ENCODE data around the gene COL6A2. TPM values are rescaled to one million over a fixed set of nuclear protein-coding genes. Genes with fewer than 3 reads are reported as not detected.
"Not testable (repeated sequence)": the region's sequence is repeated elsewhere in the genome, so short reads cannot be mapped to it uniquely, and the experiment has no call there.

Gene COL6A2
- total RNA-seq, 2 donors from 2014 or later, result 11.9 to 14.2 TPM

GRCh38 chr21:46058431-46059145, 39.3 kb upstream of the COL6A2 start:
- Mint-ChIP-seq H3K27ac (peak overlapping the region in 1 of 2 donors; percentile 79), H3K9me3 (peaks cover 0 to 11% of the 10 kb centered on the region in 2 donors), H3K36me3 (peaks cover 4 to 11% of the 10 kb centered on the region in 2 donors)
- ATAC-seq (no peak), DNase-seq (ENCODE audit: low spot score in 2 of 2) (no peak)

- peaks cover 0 to 11% of the 10 kb centered on the region in 2 donors for H3K9me3 Mint-ChIP-seq
- peak in 1 of 2 donors; percentile 42 for DNase-seq (ENCODE audit: low spot score in 2 of 2)
- H3K36me3 Mint-ChIP-seq, result peaks cover 4 to 11% of the 10 kb centered on the region in 2 donors
- no peak for ATAC-seq
- H3K27ac Mint-ChIP-seq, result peak overlapping the region in 1 of 2 donors; percentile 79
Observed at GRCh38 chr21:46059195-46059594, 38.7 kb upstream of the COL6A2 start.

- peaks cover 0 to 11% of the 10 kb centered on the region in 2 donors for H3K9me3 Mint-ChIP-seq
- not testable (repeated sequence) for ATAC-seq
Observed at GRCh38 chr21:46059711-46060455, 38.0 kb upstream of the COL6A2 start.

GRCh38 chr21:46060596-46061061, 37.3 kb upstream of the COL6A2 start:
- H3K9me3 Mint-ChIP-seq, result peaks cover 0 to 11% of the 10 kb centered on the region in 2 donors
- peaks cover 4 to 11% of the 10 kb centered on the region in 2 donors for H3K36me3 Mint-ChIP-seq
- ATAC-seq, result peak; percentile 63 to 86
- peak in 1 of 2 donors; percentile 71 for DNase-seq (ENCODE audit: low spot score in 2 of 2)
- no peak overlapping the region for H3K27ac Mint-ChIP-seq

More at GRCh38 chr21:46059711-46060455, 38.0 kb upstream of the COL6A2 start:
- not testable (repeated sequence) for H3K27ac Mint-ChIP-seq
- DNase-seq (ENCODE audit: low spot score in 2 of 2), result peak in 1 of 2 donors; percentile 47
- peaks cover 4 to 11% of the 10 kb centered on the region in 2 donors for H3K36me3 Mint-ChIP-seq

GRCh38 chr21:46061063-46061462, 36.8 kb upstream of the COL6A2 start:
- H3K36me3 Mint-ChIP-seq, result peaks cover 4 to 11% of the 10 kb centered on the region in 2 donors
- H3K9me3 Mint-ChIP-seq, result peaks cover 0 to 11% of the 10 kb centered on the region in 2 donors
- ATAC-seq, result peak in 1 of 2 donors; percentile 37
- H3K27ac Mint-ChIP-seq, result no peak overlapping the region
- DNase-seq (ENCODE audit: low spot score in 2 of 2), result peak in 1 of 2 donors; percentile 47

- Mint-ChIP-seq H3K9me3 (peaks cover 0 to 11% of the 10 kb centered on the region in 2 donors), H3K36me3 (peaks cover 4 to 11% of the 10 kb centered on the region in 2 donors), H3K27ac (no peak overlapping the region)
- no peak for DNase-seq (ENCODE audit: low spot score in 2 of 2)
- no peak for ATAC-seq
Observed at GRCh38 chr21:46061518-46061917, 36.4 kb upstream of the COL6A2 start.

- H3K36me3 Mint-ChIP-seq, result peaks cover 4 to 11% of the 10 kb centered on the region in 2 donors
- no peak for ATAC-seq
Observed at GRCh38 chr21:46061950-46062349, 36.0 kb upstream of the COL6A2 start.

GRCh38 chr21:46062471-46063211, 35.3 kb upstream of the COL6A2 start:
- ATAC-seq, result no peak

More at GRCh38 chr21:46061950-46062349, 36.0 kb upstream of the COL6A2 start:
- H3K27ac Mint-ChIP-seq, result no peak overlapping the region
- DNase-seq (ENCODE audit: low spot score in 2 of 2), result no peak
- H3K9me3 Mint-ChIP-seq, result peaks cover 0 to 11% of the 10 kb centered on the region in 2 donors

GRCh38 chr21:46063227-46063626, 34.7 kb upstream of the COL6A2 start:
- no peak for DNase-seq (ENCODE audit: low spot score in 2 of 2)
- H3K27ac Mint-ChIP-seq, result no peak overlapping the region

More at GRCh38 chr21:46062471-46063211, 35.3 kb upstream of the COL6A2 start:
- no peak overlapping the region for H3K27ac Mint-ChIP-seq
- peaks cover 0 to 11% of the 10 kb centered on the region in 2 donors for H3K9me3 Mint-ChIP-seq
- H3K36me3 Mint-ChIP-seq, result peaks cover 4 to 11% of the 10 kb centered on the region in 2 donors
- DNase-seq (ENCODE audit: low spot score in 2 of 2), result no peak

GRCh38 chr21:46063734-46064680, 33.9 kb upstream of the COL6A2 start:
- H3K36me3 Mint-ChIP-seq, result peaks cover 0 to 11% of the 10 kb centered on the region in 2 donors
- H3K27ac Mint-ChIP-seq, result peak overlapping the region in 1 of 2 donors; percentile 36
- DNase-seq (ENCODE audit: low spot score in 2 of 2) (peak in 1 of 2 donors; percentile 34), ATAC-seq (no peak)
- H3K9me3 Mint-ChIP-seq, result peaks cover 4 to 7% of the 10 kb centered on the region in 2 donors

More at GRCh38 chr21:46063227-46063626, 34.7 kb upstream of the COL6A2 start:
- Mint-ChIP-seq H3K36me3 (peaks cover 4 to 11% of the 10 kb centered on the region in 2 donors), H3K9me3 (peaks cover 0 to 11% of the 10 kb centered on the region in 2 donors)
- no peak for ATAC-seq

GRCh38 chr21:46064870-46065214, 33.1 kb upstream of the COL6A2 start:
- ATAC-seq (peak in 1 of 2 donors; percentile 13), DNase-seq (ENCODE audit: low spot score in 2 of 2) (no peak)
- H3K36me3 Mint-ChIP-seq, result peaks cover 0 to 11% of the 10 kb centered on the region in 2 donors
- no peak overlapping the region for H3K27ac Mint-ChIP-seq
- H3K9me3 Mint-ChIP-seq, result peaks cover 0 to 11% of the 10 kb centered on the region in 2 donors

GRCh38 chr21:46065215-46065913, 32.5 kb upstream of the COL6A2 start:
- peaks cover 0 to 11% of the 10 kb centered on the region in 2 donors for H3K36me3 Mint-ChIP-seq
- DNase-seq (ENCODE audit: low spot score in 2 of 2) (no peak), ATAC-seq (peak in 1 of 2 donors; percentile 13)
- H3K9me3 Mint-ChIP-seq, result peaks cover 0 to 11% of the 10 kb centered on the region in 2 donors
- H3K27ac Mint-ChIP-seq, result peak overlapping the region in 1 of 2 donors; percentile 70

- Mint-ChIP-seq H3K27ac (peak overlapping the region in 1 of 2 donors; percentile 70), H3K36me3 (peaks cover 0 to 11% of the 10 kb centered on the region in 2 donors), H3K9me3 (peaks cover 0 to 11% of the 10 kb centered on the region in 2 donors)
- ATAC-seq (no peak), DNase-seq (ENCODE audit: low spot score in 2 of 2) (no peak)
Observed at GRCh38 chr21:46065914-46066551, 31.9 kb upstream of the COL6A2 start.

GRCh38 chr21:46066591-46067331, 31.2 kb upstream of the COL6A2 start:
- peaks cover 0 to 11% of the 10 kb centered on the region in 2 donors for H3K9me3 Mint-ChIP-seq
- no peak for DNase-seq (ENCODE audit: low spot score in 2 of 2)

More at GRCh38 chr21:46066591-46067331, 31.2 kb upstream of the COL6A2 start:
- no peak overlapping the region for H3K27ac Mint-ChIP-seq
- no peak for ATAC-seq
- peaks cover 0 to 7% of the 10 kb centered on the region in 2 donors for H3K36me3 Mint-ChIP-seq

All from activated naive CD4-positive, alpha-beta T cell treated with anti-CD3 and anti-CD28 coated beads, Interleukin-2, amount 50 U/mL, for 72 hours (primary cell).